MM.1S (cell line): ENCODE data around the gene PDE4A.

Experiments used
- DNase-seq: peaks from one replicate; pipeline ENCODE4 v3.0.0-alpha.2; 2015
- H2AFZ ChIP-seq: fragments of 300-600 bp; sonication (generic); 2 replicates; pipeline ENCODE4 v1.6.0; 2016; ENCODE audit warnings: antibody characterized with exemption, low read length
- H3F3A ChIP-seq: fragments of 300-600 bp; sonication (generic); 2 replicates; pipeline ENCODE4 v1.6.1; 2016; ENCODE audit warnings: mild to moderate bottlenecking, antibody characterized with exemption, low read length, moderate library complexity, mixed read lengths; ENCODE audit not compliant: insufficient read depth
- H3K27ac ChIP-seq: fragments of 300-600 bp; sonication (generic); 2 replicates; pipeline ENCODE4 v1.5.1; 2016; ENCODE audit warnings: mild to moderate bottlenecking, low read length
- H3K27me3 ChIP-seq: fragments of 300-600 bp; sonication (generic); replicated peaks from 2 replicates; pipeline ENCODE4 v1.6.0; 2016; ENCODE audit warnings: low read length; ENCODE audit not compliant: insufficient read depth
- H3K36me3 ChIP-seq: fragments of 300-600 bp; sonication (generic); replicated peaks from 2 replicates; pipeline ENCODE4 v1.6.1; 2016; ENCODE audit warnings: mild to moderate bottlenecking, low read length, mixed read lengths; ENCODE audit not compliant: insufficient read depth
- H3K4me1 ChIP-seq: fragments of 300-600 bp; sonication (generic); 2 replicates; pipeline ENCODE4 v1.6.1; 2016; ENCODE audit warnings: low read length, mixed read lengths
- H3K4me2 ChIP-seq: fragments of 300-600 bp; sonication (generic); 2 replicates; pipeline ENCODE4 v1.6.0; 2016; ENCODE audit warnings: low read depth, low read length
- H3K4me3 ChIP-seq: fragments of 300-600 bp; sonication (generic); 2 replicates; pipeline ENCODE4 v1.5.1; 2016; ENCODE audit warnings: low read length, mixed read lengths
- H3K79me2 ChIP-seq: fragments of 300-600 bp; sonication (generic); 2 replicates; pipeline ENCODE4 v1.6.1; 2016; ENCODE audit warnings: mixed run types, low read length, mixed read lengths
- H3K9ac ChIP-seq: fragments of 300-600 bp; sonication (generic); 2 replicates; pipeline ENCODE4 v1.6.1; 2016; ENCODE audit warnings: low read length, mixed read lengths
- H3K9me2 ChIP-seq: fragments of 300-600 bp; sonication (generic); replicated peaks from 2 replicates; pipeline ENCODE4 v1.6.1; 2016; ENCODE audit warnings: mild to moderate bottlenecking, low read length, mixed read lengths; ENCODE audit not compliant: insufficient read depth
- H3K9me3 ChIP-seq: fragments of 300-600 bp; sonication (generic); replicated peaks from 2 replicates; pipeline ENCODE4 v1.6.1; 2016; ENCODE audit warnings: mild to moderate bottlenecking, low read length, mixed read lengths; ENCODE audit not compliant: insufficient read depth
- H4K20me1 ChIP-seq: fragments of 300-600 bp; sonication (generic); 2 replicates; pipeline ENCODE4 v1.6.1; 2016; ENCODE audit warnings: mild to moderate bottlenecking, low read length, moderate library complexity, mixed read lengths; ENCODE audit not compliant: insufficient read depth
- CTCF ChIP-seq: fragments of 300-600 bp; sonication (generic); IDR thresholded peaks from 2 replicates; pipeline ENCODE4 v1.5.1; 2016; ENCODE audit warnings: antibody characterized with exemption, low read length, mixed read lengths
- EZH2 ChIP-seq: fragments of 300-600 bp; sonication (generic); optimal IDR thresholded peaks from 2 replicates; pipeline ENCODE3; 2017; ENCODE audit warnings: low read depth, mild to moderate bottlenecking, antibody characterized with exemption, low read length, mixed read lengths
- EZH2phosphoT487 ChIP-seq: fragments of 300-600 bp; sonication (generic); IDR thresholded peaks from 2 replicates; pipeline ENCODE4 v1.6.1; 2018; ENCODE audit warnings: antibody characterized with exemption, low read length

PDE4A gene

GRCh38 chr19:10491472-10492047, 71.2 kb downstream of the PDE4A start:
- peaks cover 9% of the 10 kb centered on the region for H3K36me3 ChIP-seq
- no peaks in the 10 kb centered on the region for H3K4me1 ChIP-seq
- DNase-seq = no peak
- peaks cover 67% of the 10 kb centered on the region for H3K79me2 ChIP-seq
- no peaks in the 10 kb centered on the region for H3F3A ChIP-seq
- H3K9me3 ChIP-seq = no peaks in the 10 kb centered on the region
- H3K4me3 ChIP-seq = no peak overlapping the region
- no peak overlapping the region for H3K9ac ChIP-seq
- H3K4me2 ChIP-seq = no peak overlapping the region
- no peak overlapping the region for H2AFZ ChIP-seq
- H3K27me3 ChIP-seq = no peaks in the 10 kb centered on the region
- no peaks in the 10 kb centered on the region for H3K9me2 ChIP-seq
- no peak overlapping the region for H3K27ac ChIP-seq
- TF ChIP-seq CTCF (no peak), EZH2 (no peak), EZH2phosphoT487 (no peak)
- H4K20me1 ChIP-seq = peaks cover 3% of the 10 kb centered on the region; the same call in 1 of the 2 replicates

GRCh38 chr19:10497371-10497770, 77.0 kb downstream of the PDE4A start:
- H3K4me1 ChIP-seq = peaks cover 19% of the 10 kb centered on the region
- no peaks in the 10 kb centered on the region for H3K9me3 ChIP-seq
- DNase-seq = no peak
- no peak for TF ChIP-seq CTCF
- no peak for TF ChIP-seq EZH2phosphoT487
- TF ChIP-seq EZH2 = no peak
- no peaks in the 10 kb centered on the region for H4K20me1 ChIP-seq
- H3K27ac ChIP-seq = no peak overlapping the region
- no peak overlapping the region for H3K4me3 ChIP-seq
- H2AFZ ChIP-seq = no peak overlapping the region
- H3K9ac ChIP-seq = no peak overlapping the region
- H3K79me2 ChIP-seq = peaks cover 89% of the 10 kb centered on the region
- no peaks in the 10 kb centered on the region for H3K9me2 ChIP-seq
- H3K36me3 ChIP-seq = peaks cover 8% of the 10 kb centered on the region; the same call in 1 of the 2 replicates
- no peaks in the 10 kb centered on the region for H3K27me3 ChIP-seq
- peaks cover 20% of the 10 kb centered on the region for H3F3A ChIP-seq
- no peak overlapping the region for H3K4me2 ChIP-seq

- Histone ChIP-seq H4K20me1 (no peaks in the 10 kb centered on the region), H3F3A (peaks cover 20% of the 10 kb centered on the region), H3K27me3 (no peaks in the 10 kb centered on the region), H3K36me3 (peaks cover 8% of the 10 kb centered on the region; the same call in 1 of the 2 replicates), H3K4me2 (peak overlapping the region; percentile 54; the same call in 1 of the 2 replicates), H3K9me2 (no peaks in the 10 kb centered on the region), H3K4me3 (no peak overlapping the region), H3K9ac (no peak overlapping the region), H3K4me1 (peaks cover 19% of the 10 kb centered on the region), H2AFZ (no peak overlapping the region), H3K27ac (peak overlapping the region; percentile 66; the same call in 1 of the 2 replicates), H3K9me3 (no peaks in the 10 kb centered on the region), H3K79me2 (peaks cover 79% of the 10 kb centered on the region)
- TF ChIP-seq EZH2phosphoT487 (no peak), CTCF (no peak), EZH2 (no peak)
- DNase-seq = no peak
Observed at GRCh38 chr19:10499550-10500246, 79.4 kb downstream of the PDE4A start.
